HG03571 (cell line): ENCODE measurements around the gene FOXC2.

ENCODE experiments used
- ATAC-seq: cut with Tn5 transposase; IDR thresholded peaks from one replicate; pipeline ENCODE4 v1.9.1; 2021; ENCODE audit not compliant: unreplicated experiment

The FOXC2 gene

DNA sequence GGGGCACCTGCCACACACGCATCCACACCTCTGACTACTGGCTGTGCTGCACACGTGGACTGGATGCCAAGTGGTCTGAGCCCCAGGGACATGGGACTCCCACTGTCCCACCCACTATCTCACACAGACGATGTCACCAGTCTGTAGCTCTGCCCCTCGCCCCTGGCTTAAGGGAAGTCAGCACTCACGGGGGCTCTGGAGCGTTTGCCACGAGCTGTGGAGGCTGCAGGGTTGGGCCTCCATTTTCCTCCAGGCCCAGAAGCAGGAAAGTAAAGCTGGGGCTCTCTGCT lies 34.2 kb upstream of the FOXC2 start:
- ATAC-seq = no peak

DNA sequence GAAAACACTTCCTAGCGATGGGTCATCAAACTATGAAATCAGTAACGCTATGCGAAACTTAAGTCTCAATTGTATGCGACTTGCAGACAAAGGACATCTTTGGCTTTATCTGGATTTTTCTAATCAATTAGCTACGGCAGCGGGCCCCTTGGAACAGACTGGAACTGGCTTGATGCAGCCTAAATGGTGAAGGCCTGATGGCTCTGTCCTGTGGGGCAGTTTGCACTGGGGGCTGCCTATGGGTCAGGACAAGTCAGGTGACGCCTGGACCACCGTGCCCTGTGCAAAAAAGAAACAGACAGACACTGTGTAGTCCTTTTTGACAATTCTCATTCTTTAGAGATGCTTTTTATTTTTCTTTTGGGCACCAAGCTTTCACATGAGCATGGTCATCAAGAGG lies 33.6 kb upstream of the FOXC2 start:
- ATAC-seq = no peak

DNA sequence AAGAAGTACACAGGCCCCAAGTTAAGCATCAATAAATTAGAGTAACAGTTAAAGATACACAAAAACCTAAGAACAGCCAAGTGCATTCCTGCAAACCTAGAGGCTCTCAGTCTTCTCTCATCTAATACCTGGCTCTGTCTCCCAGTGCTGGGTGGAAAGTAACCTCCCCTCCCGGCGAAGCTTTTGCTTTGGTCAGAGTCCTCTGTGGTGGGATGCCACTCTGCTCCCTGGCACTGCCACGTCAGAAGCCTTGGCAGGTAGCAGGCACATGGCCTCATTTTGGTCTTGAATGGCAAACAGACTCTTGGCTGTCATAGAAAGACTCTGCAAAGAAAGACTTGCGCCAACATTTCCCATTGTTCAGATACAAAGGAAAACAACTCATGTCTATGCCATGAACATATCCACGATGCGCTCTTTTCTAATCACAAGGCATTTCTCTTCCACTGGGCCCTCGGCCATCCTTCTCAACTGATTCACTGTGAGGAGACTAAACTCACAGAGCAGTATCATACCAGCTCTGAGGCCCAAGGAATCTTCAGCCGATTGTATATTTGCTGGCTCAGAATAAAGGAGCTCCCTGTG lies 32.8 kb upstream of the FOXC2 start:
- no peak for ATAC-seq

DNA sequence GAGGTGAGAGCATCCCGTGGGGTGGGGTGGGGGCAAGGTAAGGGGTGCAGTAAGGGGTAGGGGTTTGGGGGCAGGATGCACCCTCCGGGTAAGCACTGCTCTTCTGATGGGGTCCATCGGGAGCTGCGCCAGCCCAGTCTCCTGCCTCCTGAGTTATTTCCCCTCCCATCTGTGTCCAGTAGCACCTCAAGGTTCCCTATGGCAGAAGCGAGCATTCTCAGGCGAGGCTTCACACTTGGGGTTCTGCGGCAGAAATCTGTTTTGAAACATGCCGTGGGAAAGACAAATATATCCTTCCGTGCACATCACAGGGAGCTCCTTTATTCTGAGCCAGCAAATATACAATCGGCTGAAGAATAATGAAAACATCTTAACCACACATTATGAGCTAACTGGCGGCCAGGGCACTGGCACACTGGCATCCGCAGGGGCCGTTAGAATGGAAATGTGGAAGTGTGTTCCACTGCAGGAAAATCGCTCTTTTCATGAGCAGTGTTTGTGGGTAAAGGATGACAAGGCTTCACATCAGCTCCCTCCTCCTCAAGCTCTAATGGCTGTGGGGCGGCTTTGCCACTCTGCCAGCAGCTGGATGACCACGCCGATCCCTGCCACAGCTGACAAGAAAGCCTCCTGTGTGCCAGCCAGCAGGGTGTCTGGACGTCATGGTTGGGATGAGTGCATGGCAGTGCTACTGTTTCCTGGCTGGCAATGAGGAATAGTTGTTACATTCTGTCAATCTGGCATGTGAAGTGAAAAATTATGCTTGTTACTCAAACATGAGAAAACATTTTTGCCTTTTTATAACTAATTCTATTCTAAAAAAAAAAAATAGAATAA lies 31.6 kb upstream of the FOXC2 start:
- no peak for ATAC-seq

DNA sequence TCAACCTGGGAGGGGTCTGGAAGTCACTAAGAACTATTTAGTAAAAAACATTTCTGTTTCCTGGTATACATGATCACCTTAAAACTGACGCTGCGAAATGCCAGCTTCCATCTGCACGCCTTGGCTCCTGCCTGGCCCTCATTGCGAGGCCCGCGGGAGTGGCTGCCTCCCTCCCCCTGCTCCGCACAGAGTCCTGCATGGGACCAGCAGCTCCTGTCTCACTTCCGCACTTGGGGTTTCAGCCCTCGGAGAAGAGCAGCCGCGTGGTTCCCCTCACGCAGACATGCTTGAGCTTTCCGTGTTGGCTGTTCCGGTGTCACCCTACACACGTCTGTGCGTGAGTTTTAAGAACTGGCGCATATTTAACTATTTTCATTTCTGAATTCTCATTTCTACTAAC lies 30.0 kb upstream of the FOXC2 start:
- ATAC-seq = no peak

DNA sequence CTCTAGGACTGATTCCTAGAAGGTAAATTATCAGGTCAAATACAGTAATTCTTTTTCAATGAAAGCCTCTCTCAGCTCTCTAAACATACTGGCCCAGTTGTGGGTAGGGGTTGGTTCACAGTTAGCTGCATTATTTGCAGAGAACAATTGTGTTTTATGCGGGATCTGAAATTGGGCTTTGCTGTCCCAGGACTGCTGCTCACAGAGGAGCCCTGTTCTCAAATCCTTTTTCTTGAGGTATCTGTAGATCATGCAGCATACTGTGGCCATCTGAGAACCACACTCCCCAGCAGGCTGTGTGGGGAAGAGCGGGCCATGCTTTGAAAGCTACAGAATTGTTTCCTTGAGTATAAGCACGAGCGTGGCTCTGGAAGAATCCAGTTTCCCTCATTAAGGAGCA lies 29.1 kb upstream of the FOXC2 start:
- no peak for ATAC-seq

DNA sequence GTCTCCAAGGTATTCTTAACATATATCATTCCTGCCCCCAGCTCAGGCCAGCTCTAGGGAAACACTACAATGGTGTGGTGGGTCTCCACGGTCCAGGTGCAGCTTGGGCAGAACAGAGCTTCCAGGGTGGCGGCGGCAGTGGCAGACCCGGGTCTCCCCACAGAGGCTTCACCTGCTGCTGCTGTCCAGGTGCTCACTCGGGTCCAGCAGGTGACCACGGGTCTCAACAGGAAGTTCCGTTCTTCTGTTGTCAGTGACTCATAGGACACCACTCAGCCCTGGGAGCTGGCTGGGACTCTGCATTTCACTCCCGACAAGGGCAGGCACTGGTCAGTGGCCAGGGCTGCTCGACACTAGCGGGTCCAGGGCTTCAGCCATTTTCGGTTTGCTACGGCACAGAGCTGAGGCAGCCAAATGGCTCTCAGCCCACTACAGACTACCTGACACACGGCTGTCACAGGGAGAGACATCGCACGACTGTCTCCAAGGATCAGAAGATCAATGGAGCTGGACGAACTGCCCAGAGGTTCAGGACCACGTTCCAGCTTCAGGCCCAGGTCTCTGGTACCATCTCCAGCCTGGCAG lies 28.3 kb upstream of the FOXC2 start:
- ATAC-seq = no peak

DNA sequence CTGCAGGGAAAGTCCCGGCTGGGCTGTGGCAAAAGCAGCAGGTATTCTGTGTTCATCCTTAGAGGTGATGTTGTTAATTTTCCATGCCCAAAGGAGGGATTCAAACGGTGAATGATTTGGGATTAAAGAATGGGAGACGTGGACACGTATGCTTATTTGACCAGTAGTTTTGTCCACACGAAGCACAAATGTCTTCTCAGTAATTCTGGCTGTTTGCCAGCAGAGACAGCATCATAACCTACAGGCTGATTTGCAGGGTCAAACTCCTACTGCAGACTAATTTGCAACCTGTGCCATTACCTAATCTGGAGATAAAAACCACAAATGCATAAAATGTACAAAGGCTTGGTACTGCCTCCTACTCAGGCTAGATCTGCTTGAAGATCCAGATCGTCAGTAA lies 25.7 kb upstream of the FOXC2 start:
- ATAC-seq = no peak

DNA sequence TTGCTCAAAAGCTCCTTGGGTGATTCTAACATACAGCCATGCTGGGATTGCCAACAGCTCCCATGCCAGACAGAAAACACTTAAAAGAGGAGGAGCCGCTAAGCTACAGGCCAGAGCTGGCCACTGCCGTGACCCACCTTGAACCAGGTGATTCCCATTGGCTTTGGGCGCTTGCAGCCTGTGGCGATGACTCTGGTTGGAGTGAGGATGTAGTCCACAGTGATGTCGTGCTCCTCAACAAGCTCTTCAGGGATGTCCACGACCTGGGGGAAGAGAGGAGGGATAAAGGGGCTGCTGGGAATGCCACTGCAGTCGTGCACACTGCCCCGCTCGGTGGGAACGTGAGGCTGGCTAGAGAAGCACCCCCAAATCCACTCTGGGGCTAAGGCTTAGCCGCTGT lies 25.1 kb upstream of the FOXC2 start:
- ATAC-seq = no peak

DNA sequence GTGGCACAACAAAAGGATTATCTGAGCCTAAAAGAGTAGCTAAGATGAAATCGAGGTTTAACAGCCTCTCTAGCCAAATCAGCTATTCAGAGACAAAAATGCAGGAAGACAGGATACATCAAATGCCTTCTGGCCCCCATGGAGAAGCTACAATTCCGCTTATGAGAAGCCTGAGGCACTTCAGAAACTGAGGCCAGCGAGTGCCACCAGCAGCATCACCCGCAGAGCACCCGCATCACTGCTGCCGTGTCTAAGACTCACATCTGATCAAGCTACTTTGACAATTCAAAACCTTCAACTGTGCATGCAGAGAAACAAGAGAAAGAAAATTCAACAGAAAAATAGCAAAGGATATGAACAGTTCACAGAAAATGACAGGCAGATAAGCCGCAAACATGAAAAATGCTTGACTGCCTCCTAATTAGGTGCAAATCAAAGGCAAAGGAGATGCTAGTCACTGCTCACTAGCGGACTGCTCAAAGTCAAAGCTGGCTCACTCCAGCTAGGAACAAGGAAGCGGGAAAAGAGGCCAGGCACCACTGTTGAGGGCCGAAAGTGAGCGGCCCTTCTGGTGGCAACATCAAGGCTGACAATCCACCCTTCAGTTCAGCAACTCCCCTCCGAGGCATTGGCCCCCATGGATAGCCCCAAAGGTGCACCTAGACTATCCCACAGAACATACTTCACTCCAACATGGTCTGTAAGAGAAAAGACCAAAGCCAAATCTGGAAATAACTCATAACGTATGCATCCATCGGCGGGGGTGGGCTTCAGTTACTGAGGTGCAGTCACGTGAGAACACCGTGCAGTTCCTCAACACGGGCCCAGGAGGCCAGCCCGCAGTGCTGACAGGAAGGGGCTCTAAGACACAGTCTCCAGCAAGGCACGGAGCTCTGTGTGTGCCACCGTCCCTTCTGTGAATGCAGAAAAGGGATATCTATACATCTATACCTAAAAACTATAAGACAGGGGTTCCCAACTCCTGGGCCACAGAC lies 23.6 kb upstream of the FOXC2 start:
- ATAC-seq = no peak

DNA sequence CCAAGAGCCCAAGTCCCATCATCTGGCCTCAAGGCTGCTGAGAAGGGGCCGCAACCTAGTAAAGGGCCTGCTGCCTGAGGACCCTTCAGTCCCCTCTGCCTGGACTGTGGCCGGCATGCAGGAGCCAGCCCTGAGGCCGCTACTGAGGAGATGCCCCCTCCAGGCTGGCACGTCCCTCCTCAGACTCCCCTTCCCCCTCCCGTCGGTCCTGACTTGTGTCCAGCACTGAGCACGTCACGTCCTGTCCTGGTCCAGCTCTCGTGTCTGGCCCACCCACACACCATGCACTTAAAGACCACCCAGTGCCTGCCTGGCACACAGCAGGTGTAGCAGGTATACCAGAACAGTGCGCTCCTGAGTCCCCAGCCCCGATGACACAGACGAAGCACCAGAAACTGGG lies 21.1 kb upstream of the FOXC2 start:
- no peak for ATAC-seq

DNA sequence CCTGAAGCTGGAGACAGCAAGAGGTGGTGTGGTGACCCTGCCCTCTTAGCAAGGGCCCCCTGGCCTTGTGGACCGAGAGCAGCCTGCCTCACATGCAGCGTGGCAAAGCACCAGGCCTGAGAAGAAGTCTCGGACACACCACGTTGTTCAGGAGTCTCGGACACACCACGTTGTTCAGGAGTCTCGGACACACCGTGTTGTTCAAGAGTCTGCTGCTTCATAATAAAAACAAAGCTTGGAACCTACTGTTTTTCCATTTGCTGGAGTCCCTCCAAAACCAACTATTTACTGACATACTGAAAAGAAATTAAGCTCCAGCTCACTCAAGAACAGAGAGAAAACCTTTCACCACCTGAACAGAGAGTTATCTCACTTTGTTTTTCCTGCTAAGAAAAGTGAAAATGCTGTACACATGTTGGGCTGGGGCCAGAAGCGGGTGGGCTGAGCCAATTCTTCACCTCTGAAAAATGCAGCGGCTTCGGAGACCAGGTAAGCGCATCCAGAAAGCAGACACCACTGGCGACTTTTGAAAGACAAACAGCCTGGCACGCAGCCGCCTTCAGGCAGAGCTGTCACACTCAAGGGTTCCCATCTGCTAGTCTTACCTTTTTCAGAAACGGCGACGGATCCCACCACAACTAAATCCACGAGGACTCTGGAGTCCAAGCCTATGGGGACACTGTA lies 20.5 kb upstream of the FOXC2 start:
- no peak for ATAC-seq

DNA sequence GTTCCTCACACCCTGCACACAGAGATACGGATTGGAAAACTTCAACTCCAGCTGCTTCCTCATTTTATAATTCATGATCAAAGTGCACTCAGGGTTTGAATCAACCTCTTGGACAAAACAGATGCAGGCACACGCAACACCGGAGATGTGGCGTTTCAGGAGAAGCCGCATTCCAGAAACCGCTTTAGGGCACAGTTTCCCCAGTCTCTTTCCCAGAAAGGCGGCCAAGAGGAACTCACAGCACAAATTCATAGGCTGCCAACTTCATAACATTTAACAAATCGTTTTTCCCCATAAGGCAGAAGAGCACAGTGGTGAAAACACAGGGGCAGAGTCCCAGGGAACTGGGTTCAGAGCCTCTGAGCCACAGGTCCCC lies 20.0 kb upstream of the FOXC2 start:
- no peak for ATAC-seq

DNA sequence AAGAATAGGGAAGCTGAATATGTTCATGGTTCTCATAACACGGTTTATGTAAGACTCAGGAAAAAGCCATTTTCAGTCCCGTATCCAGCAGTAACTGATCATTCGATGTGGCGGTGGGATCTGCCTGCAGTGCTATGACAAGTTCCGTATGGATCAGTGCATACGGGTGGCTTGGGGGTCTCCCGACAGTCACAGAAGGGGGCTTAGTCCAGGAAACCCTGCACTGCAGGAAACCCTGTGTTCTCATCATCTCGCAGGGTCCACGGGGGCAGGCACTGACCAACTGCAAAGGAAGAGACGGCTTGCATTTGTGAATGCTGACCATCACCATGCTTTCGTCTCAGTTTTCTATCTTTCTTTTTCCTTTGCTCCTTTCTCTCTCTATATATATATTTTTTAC lies 19.3 kb upstream of the FOXC2 start:
- ATAC-seq = no peak

DNA sequence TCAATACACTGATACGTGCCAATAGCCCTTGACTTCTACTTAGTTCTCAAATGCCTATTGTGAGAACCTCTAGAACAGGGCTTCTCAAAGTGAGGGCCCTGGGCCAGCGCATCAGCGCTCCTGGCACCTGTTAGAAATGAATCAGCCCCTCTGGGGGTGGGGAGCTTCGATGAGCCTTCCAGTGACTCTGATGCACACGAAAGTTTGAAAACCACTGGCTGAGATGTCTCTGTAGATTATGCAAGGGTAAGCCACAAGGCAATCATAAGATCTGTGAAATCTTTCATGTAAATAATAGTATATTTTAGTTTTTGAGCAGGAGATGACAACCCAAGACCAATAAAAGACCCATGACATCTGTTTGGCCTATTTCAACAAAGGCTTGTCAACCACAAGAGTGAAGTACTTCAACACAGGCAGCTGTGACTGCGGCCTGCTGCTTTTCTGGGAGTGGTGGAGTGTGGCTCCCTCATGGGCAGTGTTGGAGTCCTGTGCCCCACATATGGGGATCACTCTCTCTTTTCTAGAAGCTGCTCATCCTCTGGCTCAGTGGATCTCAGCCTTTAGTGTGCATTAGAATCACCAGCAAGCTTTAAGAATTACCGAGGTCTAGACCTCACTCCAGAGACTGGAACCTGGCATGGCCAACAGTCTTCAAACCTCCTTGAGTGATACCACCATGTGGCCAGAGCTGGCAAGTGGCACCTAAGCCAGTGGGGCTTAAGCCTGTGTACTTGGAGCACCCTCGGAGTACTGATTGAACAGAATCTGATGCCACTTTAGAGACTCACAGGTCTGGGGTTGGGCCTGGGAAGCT lies 17.3 kb upstream of the FOXC2 start:
- no peak for ATAC-seq

DNA sequence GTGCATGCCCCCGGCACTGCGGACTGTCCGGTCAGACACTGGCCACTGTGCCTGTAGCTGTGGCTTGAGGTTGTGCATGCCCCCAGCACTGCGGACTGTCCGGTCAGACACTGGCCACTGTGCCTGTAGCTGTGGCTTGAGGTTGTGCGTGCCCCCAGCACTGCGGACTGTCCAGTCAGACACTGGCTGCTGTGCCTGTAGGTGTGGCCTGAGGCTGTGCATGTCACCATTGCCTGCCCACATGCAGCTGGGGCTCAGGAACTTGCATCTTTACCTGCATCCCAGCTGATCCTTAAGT lies 16.8 kb upstream of the FOXC2 start:
- no peak for ATAC-seq

DNA sequence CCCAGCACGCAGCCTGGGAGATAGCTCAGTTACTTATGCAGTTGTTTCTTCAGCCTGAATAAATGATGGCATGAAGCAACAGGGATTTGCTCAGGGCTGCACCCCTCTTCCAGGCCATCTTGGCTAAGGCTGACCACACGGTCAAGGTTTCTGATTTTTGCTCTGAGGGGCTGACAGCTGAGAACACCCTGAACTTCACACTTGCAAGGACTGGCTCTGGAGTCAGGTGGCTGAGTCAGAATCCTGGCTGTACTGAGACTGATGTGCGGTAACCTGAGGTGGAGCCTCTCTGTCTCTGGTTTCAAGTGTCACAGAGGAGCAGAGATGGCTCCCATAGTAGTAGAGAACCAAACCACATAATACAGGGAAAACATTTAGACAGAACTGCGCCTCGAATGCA lies 16.3 kb upstream of the FOXC2 start:
- ATAC-seq = no peak

DNA sequence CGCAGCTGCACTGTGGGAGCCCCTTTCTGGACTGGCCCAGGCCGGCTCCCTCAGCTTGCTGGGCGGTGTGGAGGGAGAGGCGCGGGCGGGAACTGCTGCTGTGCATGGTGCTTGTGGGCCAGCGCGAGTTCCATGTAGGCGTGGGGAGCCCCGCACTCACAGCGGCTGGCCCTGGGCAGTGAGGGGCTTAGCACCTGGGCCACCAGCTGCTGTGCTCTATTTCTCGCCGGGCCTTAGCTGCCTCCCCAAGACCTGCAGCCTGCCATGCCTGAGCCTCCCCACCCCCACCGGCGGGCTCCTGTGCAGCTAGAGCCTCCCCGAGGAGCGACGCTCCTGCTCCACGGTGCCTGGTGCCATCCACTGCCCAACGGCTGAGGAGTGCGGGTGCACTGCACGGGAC lies 13.3 kb upstream of the FOXC2 start:
- no peak for ATAC-seq

DNA sequence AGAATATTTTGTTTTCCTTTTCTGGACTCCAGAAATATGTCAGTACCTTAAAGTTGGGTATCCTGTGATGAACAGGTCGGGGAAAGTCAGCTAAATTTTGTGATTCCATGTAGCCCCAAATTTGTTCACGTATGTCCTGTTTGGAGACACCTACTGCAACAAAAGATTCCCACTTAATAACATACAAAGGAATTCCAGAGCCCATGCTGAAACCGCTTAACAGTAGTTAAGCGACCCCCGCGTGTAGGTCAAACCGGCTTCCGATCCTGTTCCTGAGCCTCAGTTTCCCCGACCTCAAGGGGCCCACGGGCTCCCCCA lies 12.1 kb upstream of the FOXC2 start:
- no peak for ATAC-seq

DNA sequence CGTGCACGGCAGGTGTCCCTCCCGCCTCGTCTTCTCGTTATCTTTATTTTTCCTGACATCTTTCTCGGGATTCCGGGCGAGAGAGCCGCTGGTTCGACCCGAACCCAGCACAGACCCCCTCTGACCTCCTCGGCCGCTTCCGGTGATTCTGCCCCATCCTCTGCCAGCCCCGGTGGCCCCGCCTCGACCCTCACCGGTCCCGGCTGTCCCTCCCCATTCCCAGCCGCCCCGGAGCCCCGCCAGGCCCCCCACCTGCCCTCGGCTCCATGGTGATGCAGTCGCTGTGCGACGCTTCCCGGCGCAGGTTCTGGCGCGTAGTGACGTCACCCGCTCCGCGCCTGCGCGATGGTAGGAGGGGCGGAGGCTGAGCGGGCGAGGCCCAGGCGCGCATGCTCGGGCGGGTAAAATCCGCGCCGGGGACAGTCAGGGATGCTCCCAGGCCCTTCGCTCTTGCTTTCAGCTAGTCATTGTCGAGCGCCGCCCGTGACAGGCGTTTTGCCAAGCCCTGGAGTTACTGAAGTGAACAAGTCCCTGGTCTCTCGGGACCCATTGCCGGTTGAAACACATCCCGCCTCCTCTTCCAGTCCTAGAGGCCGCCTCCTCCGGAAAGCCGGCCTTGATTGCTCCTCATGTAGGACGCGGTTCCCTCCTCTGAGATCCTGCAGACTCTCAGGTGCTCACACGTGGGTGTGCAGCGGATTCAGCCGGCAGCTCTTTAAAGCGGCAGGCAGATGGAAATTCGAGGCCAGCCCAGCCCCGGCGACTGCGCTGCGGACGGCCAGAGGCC lies 11.5 kb upstream of the FOXC2 start, which contains the start of gene MTHFSD:
MTHFSD (minus strand) TSS at position 319 of the 787 bp plus-strand sequence; CDS start at position 268, 51 bp downstream.
- ATAC-seq = peak; percentile 89
